HL-60 (cell line): Measurements from ENCODE around the gene SPTAN1.

Experiments
- POLR2AphosphoS5 ChIP-seq: IDR thresholded peaks from 2 replicates; pipeline ENCODE4 v1.6.1; 2012; ENCODE audit warnings: low read depth
- TF ChIP-seq, protein P1 (sequence below): IDR thresholded peaks from one replicate; pipeline ENCODE4 v1.5.1; 2011; ENCODE audit warnings: low read length, control low read depth, inconsistent platforms; ENCODE audit not compliant: insufficient read depth
- TF ChIP-seq, protein P2 (sequence below): IDR thresholded peaks from 2 replicates; pipeline ENCODE4 v1.6.1; 2012; ENCODE audit warnings: low read depth; ENCODE audit not compliant: insufficient replicate concordance

DNA sequence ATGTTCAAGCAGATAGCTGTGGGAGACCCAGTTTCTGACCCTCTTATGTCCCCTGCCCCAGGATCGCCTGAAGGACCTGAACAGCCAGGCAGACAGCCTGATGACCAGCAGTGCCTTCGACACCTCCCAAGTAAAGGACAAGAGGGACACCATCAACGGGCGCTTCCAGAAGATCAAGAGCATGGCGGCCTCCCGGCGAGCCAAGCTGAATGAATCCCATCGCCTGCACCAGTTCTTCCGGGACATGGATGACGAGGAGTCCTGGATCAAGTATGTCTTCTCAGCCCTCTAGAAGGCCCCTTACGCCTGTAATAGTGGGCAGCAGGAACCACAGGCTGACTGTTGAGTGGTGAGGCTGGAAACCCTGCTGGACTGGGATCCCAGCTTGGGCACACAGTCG, 63.2 kb downstream of the SPTAN1 start:
- TF ChIP-seq, protein P1, sequence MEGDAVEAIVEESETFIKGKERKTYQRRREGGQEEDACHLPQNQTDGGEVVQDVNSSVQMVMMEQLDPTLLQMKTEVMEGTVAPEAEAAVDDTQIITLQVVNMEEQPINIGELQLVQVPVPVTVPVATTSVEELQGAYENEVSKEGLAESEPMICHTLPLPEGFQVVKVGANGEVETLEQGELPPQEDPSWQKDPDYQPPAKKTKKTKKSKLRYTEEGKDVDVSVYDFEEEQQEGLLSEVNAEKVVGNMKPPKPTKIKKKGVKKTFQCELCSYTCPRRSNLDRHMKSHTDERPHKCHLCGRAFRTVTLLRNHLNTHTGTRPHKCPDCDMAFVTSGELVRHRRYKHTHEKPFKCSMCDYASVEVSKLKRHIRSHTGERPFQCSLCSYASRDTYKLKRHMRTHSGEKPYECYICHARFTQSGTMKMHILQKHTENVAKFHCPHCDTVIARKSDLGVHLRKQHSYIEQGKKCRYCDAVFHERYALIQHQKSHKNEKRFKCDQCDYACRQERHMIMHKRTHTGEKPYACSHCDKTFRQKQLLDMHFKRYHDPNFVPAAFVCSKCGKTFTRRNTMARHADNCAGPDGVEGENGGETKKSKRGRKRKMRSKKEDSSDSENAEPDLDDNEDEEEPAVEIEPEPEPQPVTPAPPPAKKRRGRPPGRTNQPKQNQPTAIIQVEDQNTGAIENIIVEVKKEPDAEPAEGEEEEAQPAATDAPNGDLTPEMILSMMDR: no peak
- TF ChIP-seq, protein P2, sequence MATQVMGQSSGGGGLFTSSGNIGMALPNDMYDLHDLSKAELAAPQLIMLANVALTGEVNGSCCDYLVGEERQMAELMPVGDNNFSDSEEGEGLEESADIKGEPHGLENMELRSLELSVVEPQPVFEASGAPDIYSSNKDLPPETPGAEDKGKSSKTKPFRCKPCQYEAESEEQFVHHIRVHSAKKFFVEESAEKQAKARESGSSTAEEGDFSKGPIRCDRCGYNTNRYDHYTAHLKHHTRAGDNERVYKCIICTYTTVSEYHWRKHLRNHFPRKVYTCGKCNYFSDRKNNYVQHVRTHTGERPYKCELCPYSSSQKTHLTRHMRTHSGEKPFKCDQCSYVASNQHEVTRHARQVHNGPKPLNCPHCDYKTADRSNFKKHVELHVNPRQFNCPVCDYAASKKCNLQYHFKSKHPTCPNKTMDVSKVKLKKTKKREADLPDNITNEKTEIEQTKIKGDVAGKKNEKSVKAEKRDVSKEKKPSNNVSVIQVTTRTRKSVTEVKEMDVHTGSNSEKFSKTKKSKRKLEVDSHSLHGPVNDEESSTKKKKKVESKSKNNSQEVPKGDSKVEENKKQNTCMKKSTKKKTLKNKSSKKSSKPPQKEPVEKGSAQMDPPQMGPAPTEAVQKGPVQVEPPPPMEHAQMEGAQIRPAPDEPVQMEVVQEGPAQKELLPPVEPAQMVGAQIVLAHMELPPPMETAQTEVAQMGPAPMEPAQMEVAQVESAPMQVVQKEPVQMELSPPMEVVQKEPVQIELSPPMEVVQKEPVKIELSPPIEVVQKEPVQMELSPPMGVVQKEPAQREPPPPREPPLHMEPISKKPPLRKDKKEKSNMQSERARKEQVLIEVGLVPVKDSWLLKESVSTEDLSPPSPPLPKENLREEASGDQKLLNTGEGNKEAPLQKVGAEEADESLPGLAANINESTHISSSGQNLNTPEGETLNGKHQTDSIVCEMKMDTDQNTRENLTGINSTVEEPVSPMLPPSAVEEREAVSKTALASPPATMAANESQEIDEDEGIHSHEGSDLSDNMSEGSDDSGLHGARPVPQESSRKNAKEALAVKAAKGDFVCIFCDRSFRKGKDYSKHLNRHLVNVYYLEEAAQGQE: no peak
- TF ChIP-seq POLR2AphosphoS5: no peak
